Right atrium auricular region (tissue), 2 donors: ENCODE measurements around the gene ITSN2. TPM values are rescaled to one million over a fixed set of nuclear protein-coding genes. Genes with fewer than 3 reads are reported as not detected.

Experiments
- DNase-seq: peaks from one replicate; pipeline ENCODE4 v3.0.0-alpha.2; 2019; ENCODE audit warnings: low spot score
- H3K27ac ChIP-seq, 2 donors: fragments of 200-600 bp; sonication (generic); 1 replicate in 1 of 2; 2 replicates in 1 of 2; pipeline ENCODE4 v1.5.1; 2016 to 2019
- H3K27me3 ChIP-seq, 2 donors: fragments of 200-600 bp; sonication (generic); one replicate each; pipeline versions ENCODE4 v1.5.1 to v1.6.0; 2017 to 2019
- H3K36me3 ChIP-seq: fragments of 200-600 bp; sonication (generic); one replicate; pipeline ENCODE4 v1.5.1; 2016
- H3K4me1 ChIP-seq, 2 donors: fragments of 200-600 bp; sonication (generic); one replicate each; pipeline versions ENCODE4 v1.5.1 to v1.6.0; 2017 to 2019
- H3K4me3 ChIP-seq, 2 donors: fragments of 200-600 bp; sonication (generic); 1 replicate in 1 of 2; 2 replicates in 1 of 2; pipeline ENCODE4 v1.5.1; 2017 to 2019; ENCODE audit warnings: mild to moderate bottlenecking in 1 of 2, moderate library complexity in 1 of 2
- H3K9me3 ChIP-seq, 2 donors: fragments of 200-600 bp; sonication (generic); one replicate each; pipeline ENCODE4 v1.5.1; 2019
- total RNA-seq, 2 donors: library from RNA; depleted of rRNA; stranded (reverse); fragments of >200 nt; gene quantifications; one replicate each; pipeline ENCODE4 v1.1.0, GENCODE V29; 2016
- TF ChIP-seq, protein P1 (sequence below), 2 donors: fragments of 200-600 bp; sonication (generic); IDR thresholded peaks; one replicate each; pipeline ENCODE4 v1.5.1; 2019; ENCODE audit warnings: antibody characterized with exemption in 2 of 2

Gene ITSN2
- total RNA-seq, 2 donors from 2014 or later, result 40.1 to 40.4 TPM

- TF ChIP-seq, protein P1, sequence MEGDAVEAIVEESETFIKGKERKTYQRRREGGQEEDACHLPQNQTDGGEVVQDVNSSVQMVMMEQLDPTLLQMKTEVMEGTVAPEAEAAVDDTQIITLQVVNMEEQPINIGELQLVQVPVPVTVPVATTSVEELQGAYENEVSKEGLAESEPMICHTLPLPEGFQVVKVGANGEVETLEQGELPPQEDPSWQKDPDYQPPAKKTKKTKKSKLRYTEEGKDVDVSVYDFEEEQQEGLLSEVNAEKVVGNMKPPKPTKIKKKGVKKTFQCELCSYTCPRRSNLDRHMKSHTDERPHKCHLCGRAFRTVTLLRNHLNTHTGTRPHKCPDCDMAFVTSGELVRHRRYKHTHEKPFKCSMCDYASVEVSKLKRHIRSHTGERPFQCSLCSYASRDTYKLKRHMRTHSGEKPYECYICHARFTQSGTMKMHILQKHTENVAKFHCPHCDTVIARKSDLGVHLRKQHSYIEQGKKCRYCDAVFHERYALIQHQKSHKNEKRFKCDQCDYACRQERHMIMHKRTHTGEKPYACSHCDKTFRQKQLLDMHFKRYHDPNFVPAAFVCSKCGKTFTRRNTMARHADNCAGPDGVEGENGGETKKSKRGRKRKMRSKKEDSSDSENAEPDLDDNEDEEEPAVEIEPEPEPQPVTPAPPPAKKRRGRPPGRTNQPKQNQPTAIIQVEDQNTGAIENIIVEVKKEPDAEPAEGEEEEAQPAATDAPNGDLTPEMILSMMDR (IDR thresholded peaks at IDR 0.05), result no peak
- Histone ChIP-seq H3K4me1 (peaks cover 0 to 14% of the 10 kb centered on the region in 2 donors), H3K36me3 (peaks cover 36% of the 10 kb centered on the region), H3K27ac (peak overlapping the region in 1 of 2 donors; percentile 15), H3K9me3 (no peaks in the 10 kb centered on the region), H3K4me3 (no peak overlapping the region), H3K27me3 (no peaks in the 10 kb centered on the region)
- no peak for DNase-seq
Observed at GRCh38 chr2:24272161-24272802, 88.1 kb downstream of the ITSN2 start.

DNA sequence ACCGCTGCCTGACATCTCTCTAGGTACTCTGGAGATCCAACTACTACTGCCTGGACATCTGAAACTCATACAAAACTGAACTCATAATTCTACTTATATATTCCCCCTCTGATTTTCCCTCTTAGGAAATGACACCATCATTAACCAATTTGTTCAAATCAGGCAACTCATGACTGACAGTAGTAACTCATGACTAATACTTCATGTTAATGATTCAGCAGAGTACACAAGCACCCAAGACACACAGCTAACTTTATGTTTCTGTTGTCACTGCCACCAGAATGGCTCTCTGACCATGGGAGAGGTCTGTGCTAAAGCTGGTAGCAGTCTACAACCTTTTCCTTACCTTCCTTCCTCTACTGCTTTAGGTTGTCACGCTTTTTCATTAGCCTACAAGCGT lies 91.1 kb downstream of the ITSN2 start:
- Histone ChIP-seq H3K36me3 (peaks cover 40% of the 10 kb centered on the region), H3K27ac (no peak overlapping the region), H3K4me1 (peaks cover 0 to 14% of the 10 kb centered on the region in 2 donors), H3K27me3 (no peaks in the 10 kb centered on the region), H3K4me3 (no peak overlapping the region), H3K9me3 (no peaks in the 10 kb centered on the region)
- TF ChIP-seq, protein P1 (IDR thresholded peaks at IDR 0.05), result no peak
- no peak for DNase-seq

DNA sequence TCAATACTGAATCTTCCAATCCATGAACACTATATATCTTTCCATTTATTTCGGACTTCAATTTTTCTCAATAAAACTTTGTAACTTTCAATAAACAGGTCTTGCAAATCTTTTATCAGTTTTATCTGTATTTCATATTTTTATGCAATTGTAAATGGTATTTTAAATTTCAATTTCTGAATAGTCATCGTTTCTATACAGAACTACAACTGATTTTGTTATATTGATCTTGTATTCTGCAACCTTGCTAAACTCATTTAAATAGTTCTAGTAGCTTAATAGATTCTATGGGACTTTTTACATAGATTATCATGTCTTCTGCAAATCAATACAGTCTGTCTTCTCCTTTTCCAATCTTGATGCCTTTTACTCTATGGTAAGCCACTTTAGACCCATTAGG lies 95.1 kb downstream of the ITSN2 start:
- Histone ChIP-seq H3K36me3 (peaks cover 45% of the 10 kb centered on the region), H3K9me3 (no peaks in the 10 kb centered on the region), H3K27me3 (no peaks in the 10 kb centered on the region), H3K4me3 (no peak overlapping the region), H3K4me1 (no peaks in the 10 kb centered on the region), H3K27ac (no peak overlapping the region)
- DNase-seq, result no peak
- TF ChIP-seq, protein P1 (IDR thresholded peaks at IDR 0.05), result no peak

DNA sequence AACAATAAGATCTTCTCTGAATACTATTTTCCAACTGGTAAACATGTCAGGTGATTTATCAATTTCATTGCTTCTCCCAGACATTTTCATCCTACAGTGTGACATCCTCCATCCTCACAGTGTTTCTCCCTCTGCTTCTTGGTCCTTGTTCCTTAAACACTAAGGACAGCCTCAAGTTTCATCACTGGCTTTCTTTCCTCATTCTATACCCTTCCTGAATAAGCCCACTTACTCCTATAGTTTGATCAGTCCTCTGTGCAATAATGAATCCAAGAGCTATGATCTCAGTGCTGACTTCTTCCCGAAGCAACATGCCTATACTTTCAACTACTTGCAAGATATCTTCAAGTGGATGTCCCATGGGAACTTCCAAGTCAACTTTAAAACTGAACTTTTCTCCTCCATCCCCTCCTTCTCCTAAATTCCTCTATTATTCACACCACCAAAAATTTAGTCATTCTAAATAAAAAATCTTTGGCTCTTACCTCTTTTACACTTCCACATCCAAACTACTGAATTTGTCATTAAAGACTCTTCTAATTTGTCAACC lies 97.8 kb downstream of the ITSN2 start:
- Histone ChIP-seq H3K4me1 (peaks cover 0 to 7% of the 10 kb centered on the region in 2 donors), H3K27me3 (no peaks in the 10 kb centered on the region), H3K9me3 (no peaks in the 10 kb centered on the region), H3K36me3 (peaks cover 47% of the 10 kb centered on the region), H3K27ac (no peak overlapping the region), H3K4me3 (no peak overlapping the region)
- TF ChIP-seq, protein P1 (IDR thresholded peaks at IDR 0.05), result no peak
- no peak for DNase-seq

GRCh38 chr2:24261441-24261840 lies 98.9 kb downstream of the ITSN2 start:
- peaks cover 46% of the 10 kb centered on the region for H3K36me3 ChIP-seq

More at GRCh38 chr2:24261441-24261840, 98.9 kb downstream of the ITSN2 start:
- TF ChIP-seq, protein P1 (IDR thresholded peaks at IDR 0.05), result no peak
- H3K27ac ChIP-seq, result no peak overlapping the region
- no peak overlapping the region for H3K4me3 ChIP-seq
- H3K27me3 ChIP-seq, result no peaks in the 10 kb centered on the region
- no peaks in the 10 kb centered on the region for H3K9me3 ChIP-seq
- DNase-seq, result no peak
- peaks cover 0 to 7% of the 10 kb centered on the region in 2 donors for H3K4me1 ChIP-seq
